CD14-positive monocyte (primary cell): Measurements from ENCODE around the gene ETS1. TPM values are rescaled to one million over a fixed set of nuclear protein-coding genes. Genes with fewer than 3 reads are reported as not detected.
"Not testable (repeated sequence)": the region's sequence is repeated elsewhere in the genome, so short reads cannot be mapped to it uniquely, and the experiment has no call there.

Source experiments
- DNase-seq, 3 donors: peaks; one replicate each; pipeline ENCODE4 v3.0.0-alpha.2; 2011 to 2022
- H2AFZ ChIP-seq: 2 replicates; pipeline ENCODE4 v1.6.0; 2012; ENCODE audit warnings: mild to moderate bottlenecking, low read depth, low read length, inconsistent platforms; ENCODE audit not compliant: insufficient read depth, poor library complexity, severe bottlenecking
- H3K27ac ChIP-seq, 2 donors: 1 replicate in 1 of 2; 2 replicates in 1 of 2; pipeline ENCODE4 v1.5.1; 2012 to 2013; ENCODE audit warnings: low read length in 2 of 2, control low read depth in 1 of 2, inconsistent platforms in 1 of 2, low read depth in 1 of 2, mild to moderate bottlenecking in 1 of 2
- H3K27me3 ChIP-seq, 2 donors: one replicate each; pipeline versions ENCODE4 v1.6.0 to v1.6.1; 2011 to 2013; ENCODE audit warnings: low read length in 2 of 2; ENCODE audit not compliant: control insufficient read depth in 2 of 2, insufficient read depth in 2 of 2
- H3K36me3 ChIP-seq, 2 donors: replicated peaks in 1 of 2; 1 replicate in 1 of 2; 2 replicates in 1 of 2; pipeline versions ENCODE4 v1.5.1 to v1.6.1; 2012 to 2013; ENCODE audit warnings: low read length in 2 of 2, control low read depth in 1 of 2, inconsistent platforms in 1 of 2, mild to moderate bottlenecking in 1 of 2; ENCODE audit not compliant: insufficient read depth in 2 of 2, control insufficient read depth in 1 of 2
- H3K4me1 ChIP-seq, 2 donors: 1 replicate in 1 of 2; 2 replicates in 1 of 2; pipeline versions ENCODE4 v1.5.1 to v1.6.1; 2012 to 2013; ENCODE audit warnings: low read length in 2 of 2, control low read depth in 1 of 2, inconsistent platforms in 1 of 2, mild to moderate bottlenecking in 1 of 2, moderate library complexity in 1 of 2; ENCODE audit not compliant: insufficient read depth in 2 of 2, control insufficient read depth in 1 of 2
- H3K4me2 ChIP-seq: replicated peaks from 2 replicates; pipeline ENCODE3; 2012; ENCODE audit warnings: low read length, moderate library complexity, mild to moderate bottlenecking; ENCODE audit not compliant: poor library complexity, severe bottlenecking; ENCODE audit errors: extremely low read depth
- H3K4me3 ChIP-seq, 3 experiments: fragments of 200-600 bp in 1 of 3; sonication (generic) in 1 of 3; replicated peaks in 1 of 3; 1 replicate in 2 of 3; 2 replicates in 1 of 3; pipeline ENCODE4 v1.5.1; 2011 to 2013; ENCODE audit warnings: low read length in 3 of 3, mild to moderate bottlenecking in 3 of 3, control low read depth in 2 of 3, low read depth in 2 of 3, inconsistent platforms in 1 of 3, moderate library complexity in 1 of 3
- H3K79me2 ChIP-seq: 2 replicates; pipeline ENCODE4 v1.6.0; 2012; ENCODE audit warnings: mild to moderate bottlenecking, control low read depth, inconsistent platforms, low read length, moderate library complexity; ENCODE audit not compliant: insufficient read depth
- H3K9ac ChIP-seq: 2 replicates; pipeline ENCODE4 v1.6.0; 2017; ENCODE audit warnings: low read length, mild to moderate bottlenecking; ENCODE audit not compliant: insufficient read depth, poor library complexity, severe bottlenecking
- H3K9me3 ChIP-seq, 2 donors: replicated peaks in 1 of 2; 1 replicate in 1 of 2; 2 replicates in 1 of 2; pipeline versions ENCODE4 v1.5.1 to v1.6.1; 2012 to 2013; ENCODE audit warnings: low read length in 2 of 2, control low read depth in 1 of 2; ENCODE audit not compliant: control insufficient read depth in 1 of 2, insufficient read depth in 1 of 2
- H4K20me1 ChIP-seq: 2 replicates; pipeline ENCODE4 v1.6.0; 2012; ENCODE audit warnings: mild to moderate bottlenecking, low read length, control low read depth, moderate library complexity; ENCODE audit not compliant: insufficient read depth
- H3K27ac Mint-ChIP-seq, 7 donors: one replicate each; pipeline ENCODE4 v1.8.0; 2020; ENCODE audit warnings: mild to moderate bottlenecking in 7 of 7, mixed read lengths in 7 of 7, moderate library complexity in 6 of 7, inconsistent platforms in 2 of 7
- H3K27me3 Mint-ChIP-seq, 3 donors: one replicate each; pipeline ENCODE4 v1.8.0; 2021 to 2022; ENCODE audit warnings: low read depth in 3 of 3, mild to moderate bottlenecking in 3 of 3, mixed read lengths in 3 of 3, moderate library complexity in 3 of 3, inconsistent platforms in 1 of 3
- H3K36me3 Mint-ChIP-seq, 2 donors: one replicate each; pipeline ENCODE4 v1.8.0; 2020; ENCODE audit warnings: mixed read lengths in 2 of 2, inconsistent platforms in 1 of 2, mild to moderate bottlenecking in 1 of 2
- H3K4me1 Mint-ChIP-seq: one replicate; pipeline ENCODE4 v1.8.0; 2020; ENCODE audit warnings: mild to moderate bottlenecking, mixed read lengths
- H3K4me3 Mint-ChIP-seq, 2 donors: one replicate each; pipeline ENCODE4 v1.8.0; 2020; ENCODE audit warnings: mild to moderate bottlenecking in 2 of 2, mixed read lengths in 2 of 2, moderate library complexity in 1 of 2
- H3K9me3 Mint-ChIP-seq, 7 donors: one replicate each; pipeline ENCODE4 v1.8.0; 2020 to 2022; ENCODE audit warnings: mixed read lengths in 7 of 7, mild to moderate bottlenecking in 6 of 7, moderate library complexity in 6 of 7, inconsistent platforms in 2 of 7
- WGBS: methylation state at CpG from one replicate; pipeline ENCODE4 v1.1.5; 2013; ENCODE audit warnings: missing lambda C conversion rate; ENCODE audit not compliant: insufficient coverage; 5-methylcytosine and 5-hydroxymethylcytosine counted together
- intact Hi-C, 2 donors: fragments of 100-400 bp; cut with micrococcal nuclease; formaldehyde crosslinking; loops; one replicate each; pipeline versions ENCODE4 v1.15.0 to v1.15.1; 2023
- polyA plus RNA-seq, 3 donors: library from polyadenylated mRNA; depleted of rRNA in 1 of 3; unstranded in 2 of 3; stranded (reverse) in 1 of 3; fragments of 300-500 nt in 2 of 3; fragments of >200 nt in 1 of 3; fragmentation: Illumina TruSeq in 2 of 3; gene quantifications; 1 replicate in 2 of 3; 2 replicates in 1 of 3; pipeline ENCODE4 v1.2.3, GENCODE V29; 2012 to 2021
- TF ChIP-seq, protein P1 (sequence below): fragments of 200-600 bp; IDR thresholded peaks from one replicate; pipeline ENCODE4 v1.8.0; 2022; ENCODE audit warnings: antibody characterized with exemption, mild to moderate bottlenecking

ETS1 gene
- polyA plus RNA-seq, 3 donors: 0.67 to 1.6 (median 1.6) TPM

DNA sequence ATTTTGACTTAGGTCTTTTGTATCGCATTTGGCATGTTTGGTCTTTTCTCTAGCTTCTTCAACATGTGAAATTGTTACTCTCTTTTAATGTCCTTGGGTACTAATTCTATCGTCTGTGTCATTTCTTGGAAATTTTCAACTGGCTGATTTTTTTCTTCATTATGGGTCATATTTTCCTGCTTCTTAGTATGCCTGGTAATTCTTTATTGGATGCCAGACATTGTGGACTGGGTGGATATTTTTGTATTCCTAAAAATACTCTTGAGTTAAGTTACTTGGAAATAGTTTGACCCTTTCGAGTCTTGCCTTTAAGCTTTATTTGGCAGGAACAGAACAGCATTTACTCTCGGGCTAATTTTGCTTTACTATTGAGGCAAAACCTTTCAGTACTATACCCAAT is 140.1 kb downstream of the ETS1 start:
- no CpG with 5 or more reads among the region's 4 CpGs for WGBS
- no peak overlapping the region for H3K4me3 Mint-ChIP-seq

DNA sequence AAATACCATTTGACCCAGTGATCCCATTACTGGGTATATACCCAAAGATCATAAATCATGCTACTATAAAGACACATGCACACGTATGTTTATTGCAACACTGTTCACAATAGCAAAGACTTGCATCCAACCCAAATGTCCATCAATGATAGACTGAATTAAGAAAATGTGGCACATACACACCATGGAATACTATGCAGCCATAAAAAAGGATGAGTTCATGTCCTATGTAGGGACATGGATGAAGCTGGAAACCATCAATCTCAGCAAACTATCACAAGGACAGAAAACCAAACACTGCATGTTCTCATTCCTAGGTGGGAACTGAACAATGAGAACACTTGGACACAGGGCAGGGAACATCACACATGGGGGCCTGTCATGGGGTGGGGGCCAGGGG is 141.4 kb downstream of the ETS1 start:
- H3K9ac ChIP-seq, H3K4me2 ChIP-seq, H3K36me3 Mint-ChIP-seq, H3K27ac Mint-ChIP-seq, DNase-seq, H4K20me1 ChIP-seq, H3K79me2 ChIP-seq, H3K27me3 Mint-ChIP-seq, H3K4me3 ChIP-seq, H3K9me3 Mint-ChIP-seq, H3K4me1 Mint-ChIP-seq, intact Hi-C loops, H3K4me3 Mint-ChIP-seq, H3K9me3 ChIP-seq, H2AFZ ChIP-seq, H3K4me1 ChIP-seq, H3K27me3 ChIP-seq, H3K27ac ChIP-seq, H3K36me3 ChIP-seq: not testable (repeated sequence)
- no CpG with 5 or more reads among the region's 1 CpG for WGBS

More for the DNA sequence above, 140.1 kb downstream of the ETS1 start:
- Histone ChIP-seq H4K20me1 (no peaks in the 10 kb centered on the region), H3K4me2 (no peak overlapping the region), H3K27me3 (no peaks in the 10 kb centered on the region), H3K9ac (no peak overlapping the region), H3K27ac (no peak overlapping the region), H3K9me3 (no peaks in the 10 kb centered on the region), H3K4me1 (no peaks in the 10 kb centered on the region), H3K36me3 (no peaks in the 10 kb centered on the region), H2AFZ (no peak overlapping the region), H3K4me3 (no peak overlapping the region), H3K79me2 (no peaks in the 10 kb centered on the region)
- intact Hi-C loops: no loop called here
- no peak for DNase-seq
- Mint-ChIP-seq H3K4me1 (no peaks in the 10 kb centered on the region), H3K27me3 (peaks cover 0 to 1% (median 0%) of the 10 kb centered on the region in 3 donors), H3K36me3 (no peaks in the 10 kb centered on the region), H3K27ac (no peak overlapping the region), H3K9me3 (peaks cover 0 to 5% (median 0%) of the 10 kb centered on the region in 7 donors)
- TF ChIP-seq, protein P1, sequence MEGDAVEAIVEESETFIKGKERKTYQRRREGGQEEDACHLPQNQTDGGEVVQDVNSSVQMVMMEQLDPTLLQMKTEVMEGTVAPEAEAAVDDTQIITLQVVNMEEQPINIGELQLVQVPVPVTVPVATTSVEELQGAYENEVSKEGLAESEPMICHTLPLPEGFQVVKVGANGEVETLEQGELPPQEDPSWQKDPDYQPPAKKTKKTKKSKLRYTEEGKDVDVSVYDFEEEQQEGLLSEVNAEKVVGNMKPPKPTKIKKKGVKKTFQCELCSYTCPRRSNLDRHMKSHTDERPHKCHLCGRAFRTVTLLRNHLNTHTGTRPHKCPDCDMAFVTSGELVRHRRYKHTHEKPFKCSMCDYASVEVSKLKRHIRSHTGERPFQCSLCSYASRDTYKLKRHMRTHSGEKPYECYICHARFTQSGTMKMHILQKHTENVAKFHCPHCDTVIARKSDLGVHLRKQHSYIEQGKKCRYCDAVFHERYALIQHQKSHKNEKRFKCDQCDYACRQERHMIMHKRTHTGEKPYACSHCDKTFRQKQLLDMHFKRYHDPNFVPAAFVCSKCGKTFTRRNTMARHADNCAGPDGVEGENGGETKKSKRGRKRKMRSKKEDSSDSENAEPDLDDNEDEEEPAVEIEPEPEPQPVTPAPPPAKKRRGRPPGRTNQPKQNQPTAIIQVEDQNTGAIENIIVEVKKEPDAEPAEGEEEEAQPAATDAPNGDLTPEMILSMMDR: no peak
